Measurements from ENCODE around the gene EHHADH. TPM values are rescaled to one million over a fixed set of nuclear protein-coding genes. Genes with fewer than 3 reads are reported as not detected.

Gene EHHADH
- total and polyA plus RNA-seq, 2 of the 13 experiments (the other 11 are each of a cell fraction or from before 2014, with no cell fraction given): 14.5 to 38.9 TPM

- peak; percentile 77; the same call in 1 of the 2 replicates for TF ChIP-seq ZNF512B (CRISPR knock-in tag; IDR thresholded peaks at IDR 0.05; ENCODE audit: borderline replicate concordance)
- TF ChIP-seq POLR2AphosphoS5 (IDR thresholded peaks at IDR 0.05; ENCODE audit: low read depth, low read length): peak; percentile 56; the same call in 1 of the 2 replicates
- TF ChIP-seq ZNF232 (CRISPR knock-in tag; IDR thresholded peaks at IDR 0.05; ENCODE audit: borderline replicate concordance): peak; percentile 74; the same call in 1 of the 2 replicates
- TF ChIP-seq ELK4 (CRISPR knock-in tag; IDR thresholded peaks at IDR 0.05; ENCODE audit: borderline replicate concordance): no peak
- TF ChIP-seq ZGPAT (CRISPR knock-in tag; IDR thresholded peaks at IDR 0.05): peak; percentile 44; the same call in 1 of the 2 replicates
- TF ChIP-seq ZNF17 (CRISPR knock-in tag; IDR thresholded peaks at IDR 0.05): no peak
- TF ChIP-seq ZNF616 (CRISPR knock-in tag; IDR thresholded peaks at IDR 0.05; ENCODE audit: low read depth): no peak
- no peak for TF ChIP-seq MAF1 (CRISPR knock-in tag; IDR thresholded peaks at IDR 0.05; ENCODE audit: borderline replicate concordance)
- no peak for TF ChIP-seq MIXL1 (CRISPR knock-in tag; IDR thresholded peaks at IDR 0.05)
- peak; percentile 68; the same call in 1 of the 2 replicates for TF ChIP-seq THRA (CRISPR knock-in tag; IDR thresholded peaks at IDR 0.05; ENCODE audit: borderline replicate concordance)
- 0 out of 2 replicates have a peak, but pooled peaks have one; percentile 48 for TF ChIP-seq RCOR2 (CRISPR knock-in tag; IDR thresholded peaks at IDR 0.05)
- TF ChIP-seq ZNF777 (CRISPR knock-in tag; IDR thresholded peaks at IDR 0.05): no peak
- TF ChIP-seq ZFY (CRISPR knock-in tag; IDR thresholded peaks at IDR 0.05): peak; percentile 84
- TF ChIP-seq RBM39 (IDR thresholded peaks at IDR 0.05; ENCODE audit: low read depth, low read length, poor library complexity, severe bottlenecking): peak; percentile 33
- TF ChIP-seq HOXD1 (CRISPR knock-in tag; IDR thresholded peaks at IDR 0.05): no peak
- no peak for TF ChIP-seq TEF (CRISPR knock-in tag; IDR thresholded peaks at IDR 0.05)
- TF ChIP-seq ARID4A (CRISPR knock-in tag; IDR thresholded peaks at IDR 0.05; ENCODE audit: borderline replicate concordance): peak; percentile 58; the same call in 1 of the 2 replicates
Observed at GRCh38 chr3:185175370-185175987, 78.4 kb downstream of the EHHADH start (continued).
